KOPT-K1 (cell line): Measurements from ENCODE around the gene ASTN2.

Experiments used
- H3K27ac ChIP-seq: fragments of 200-600 bp; sonication (generic); 2 replicates; pipeline ENCODE4 v1.5.1; 2016; ENCODE audit warnings: antibody characterized with exemption, mild to moderate bottlenecking, low read depth, low read length; ENCODE audit not compliant: poor library complexity, severe bottlenecking
- H3K36me3 ChIP-seq: fragments of 200-600 bp; sonication (generic); 2 replicates; pipeline ENCODE4 v1.5.1; 2017; ENCODE audit warnings: antibody characterized with exemption, mild to moderate bottlenecking, low read length, moderate library complexity; ENCODE audit not compliant: insufficient read depth
- H3K9me3 ChIP-seq: fragments of 200-600 bp; sonication (generic); 2 replicates; pipeline ENCODE4 v1.5.1; 2017; ENCODE audit warnings: antibody characterized with exemption, low read length, mild to moderate bottlenecking; ENCODE audit not compliant: insufficient read depth, poor library complexity, severe bottlenecking

The ASTN2 gene

DNA sequence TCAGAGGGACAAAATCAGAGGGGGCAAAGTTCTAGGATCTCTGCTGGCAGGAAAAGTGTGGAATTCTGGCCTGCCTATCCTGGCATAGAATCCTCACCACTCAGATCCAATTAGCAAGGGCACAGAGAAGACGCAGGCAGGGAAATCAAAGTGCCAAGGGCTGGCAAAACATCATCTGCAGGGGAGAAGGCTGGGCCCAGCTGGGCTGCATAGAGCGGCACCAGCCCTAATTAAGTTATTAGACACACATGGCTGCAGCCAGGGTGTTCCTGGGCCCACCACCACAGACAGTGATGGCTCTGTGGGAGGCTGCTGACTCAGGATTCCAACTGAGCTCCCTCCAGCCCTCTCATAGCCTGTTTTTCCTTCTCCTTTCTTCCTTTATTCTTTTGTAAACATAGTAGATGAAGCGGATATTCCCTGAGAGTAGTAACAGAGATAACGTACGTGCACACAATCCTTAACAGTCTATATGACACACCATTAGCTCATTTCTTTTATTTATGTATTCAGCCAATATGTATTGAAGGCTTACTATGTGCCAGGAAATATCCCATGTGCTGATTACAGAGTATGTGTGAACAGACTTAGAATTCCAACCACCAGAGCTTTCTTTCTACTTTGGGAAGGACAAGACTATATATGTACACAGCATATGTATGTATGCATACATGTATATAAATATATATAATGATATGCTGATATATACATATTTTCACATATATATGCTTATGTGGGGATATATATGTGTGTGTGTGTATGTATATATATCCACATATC lies 236.1 kb downstream of the ASTN2 start:
- H3K27ac ChIP-seq: no peak overlapping the region
- H3K9me3 ChIP-seq: no peaks in the 10 kb centered on the region
- no peaks in the 10 kb centered on the region for H3K36me3 ChIP-seq

DNA sequence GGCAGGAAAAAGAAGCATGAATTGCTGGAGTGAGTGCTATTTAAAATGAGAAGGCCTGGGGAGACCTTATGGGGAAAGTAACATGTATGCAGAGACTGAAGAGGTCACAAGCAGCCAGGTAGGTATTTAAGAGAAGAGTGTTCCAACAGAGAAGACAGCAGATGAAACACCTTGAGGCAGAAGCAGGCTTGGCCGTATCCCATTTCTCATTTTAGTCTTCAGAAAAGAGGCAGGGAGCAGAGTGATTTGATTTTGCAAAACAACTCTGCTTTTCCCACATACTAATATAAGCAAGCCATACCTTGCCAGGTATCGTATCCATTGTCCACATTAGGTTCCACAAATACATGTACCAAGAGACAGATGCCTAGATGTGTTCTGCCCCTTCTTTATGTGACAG lies 244.3 kb downstream of the ASTN2 start:
- Histone ChIP-seq H3K27ac (no peak overlapping the region), H3K36me3 (no peaks in the 10 kb centered on the region), H3K9me3 (no peaks in the 10 kb centered on the region)

DNA sequence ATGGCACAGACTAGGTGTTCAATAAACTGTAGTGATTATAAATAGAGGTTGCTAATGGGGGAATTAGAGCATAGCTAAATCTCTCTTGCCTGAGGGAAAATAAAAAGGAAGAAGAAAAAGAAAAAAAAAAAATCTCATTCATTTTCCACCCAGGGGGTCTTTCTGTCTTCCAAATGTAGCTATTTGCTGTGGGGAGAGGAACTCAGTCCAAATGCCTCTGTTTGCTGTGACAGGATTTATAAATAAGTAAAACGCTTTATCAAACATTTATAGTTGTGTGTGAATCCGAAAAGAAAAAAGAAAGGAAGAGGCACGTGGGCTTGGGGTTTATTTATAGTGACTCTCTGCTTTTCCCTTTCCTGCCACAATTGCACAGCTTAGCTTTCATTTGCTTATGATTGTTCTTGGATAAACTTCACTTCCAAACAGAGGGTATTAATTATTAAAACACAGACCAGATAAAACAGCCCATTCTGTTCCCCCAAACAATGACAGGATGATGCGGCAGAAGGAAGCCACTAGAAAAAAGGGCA lies 245.7 kb downstream of the ASTN2 start:
- Histone ChIP-seq H3K36me3 (no peaks in the 10 kb centered on the region), H3K9me3 (no peaks in the 10 kb centered on the region), H3K27ac (no peak overlapping the region)

DNA sequence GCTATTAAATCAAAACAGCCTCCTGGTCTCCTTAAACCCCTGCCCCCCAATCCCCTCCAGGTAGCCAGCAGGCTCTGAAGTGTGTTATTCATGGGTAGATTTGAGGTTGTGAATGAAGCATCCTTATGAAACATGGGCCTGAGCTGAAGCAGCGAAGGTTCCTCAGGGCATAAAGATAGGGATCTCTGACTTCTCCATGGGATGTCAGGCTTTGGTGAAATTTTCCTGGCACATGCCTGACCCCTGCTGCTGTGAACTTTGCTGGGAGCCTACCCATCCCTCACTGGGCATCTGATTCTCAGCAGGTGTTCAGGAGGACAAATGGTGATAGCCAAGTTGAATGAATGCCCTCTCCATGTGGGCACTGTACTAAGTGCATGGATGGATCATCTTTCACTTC lies 250.3 kb downstream of the ASTN2 start:
- Histone ChIP-seq H3K9me3 (no peaks in the 10 kb centered on the region), H3K36me3 (no peaks in the 10 kb centered on the region), H3K27ac (no peak overlapping the region)

DNA sequence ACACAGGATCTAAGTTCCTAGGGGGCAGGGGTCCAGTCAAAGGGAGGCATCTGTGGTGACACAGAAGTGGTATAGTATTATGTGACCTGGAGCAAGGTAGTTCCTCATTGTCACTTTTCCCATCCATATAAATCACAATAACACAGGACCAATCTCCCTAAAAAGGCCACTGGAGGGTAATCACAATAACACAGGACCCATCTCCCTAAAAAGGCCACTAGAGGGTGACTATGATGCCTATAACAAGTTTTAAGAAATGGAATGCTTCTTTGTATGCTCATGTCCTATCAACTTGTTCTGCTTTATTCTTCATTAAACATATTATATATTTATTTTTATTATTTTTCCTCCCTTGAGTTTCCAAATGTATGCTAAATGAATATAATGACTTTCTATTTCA lies 254.6 kb downstream of the ASTN2 start:
- no peaks in the 10 kb centered on the region for H3K9me3 ChIP-seq
- H3K27ac ChIP-seq: no peak overlapping the region
- no peaks in the 10 kb centered on the region for H3K36me3 ChIP-seq

DNA sequence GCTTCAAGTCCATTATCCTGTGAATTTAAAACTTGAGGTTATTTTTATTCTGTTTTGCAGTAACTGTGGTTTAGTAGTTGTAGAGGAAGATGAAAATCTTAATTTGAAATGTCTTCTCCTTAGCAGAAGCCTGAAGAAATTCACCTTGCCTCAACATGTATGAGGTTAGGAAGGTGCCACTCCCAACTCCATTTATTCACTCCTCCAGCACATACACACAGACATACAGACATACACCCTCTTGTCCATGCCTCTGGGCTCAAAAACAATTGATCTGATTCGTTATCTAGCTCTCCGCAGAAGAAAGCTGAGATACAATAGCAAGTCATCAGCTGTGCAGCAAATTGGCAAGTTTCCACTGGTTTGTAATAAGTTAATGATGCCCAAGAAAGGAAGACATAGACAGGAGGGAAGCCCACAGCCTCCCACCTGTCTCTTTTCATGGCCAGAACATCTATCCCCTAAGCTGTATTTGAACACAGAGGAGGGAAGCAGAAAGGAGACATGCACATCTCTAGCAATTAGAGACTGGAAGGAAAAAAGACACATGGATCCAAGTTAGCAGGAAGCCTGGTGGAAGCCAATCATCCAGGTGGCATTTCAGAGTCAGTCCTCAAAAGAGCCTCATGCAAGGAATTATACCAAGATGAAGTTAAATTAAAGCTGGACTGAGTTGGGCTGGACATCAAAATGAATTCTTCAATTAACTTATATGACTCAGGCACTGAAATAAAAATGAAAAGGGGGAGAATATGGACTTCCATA lies 257.9 kb downstream of the ASTN2 start:
- H3K36me3 ChIP-seq: no peaks in the 10 kb centered on the region
- no peaks in the 10 kb centered on the region for H3K9me3 ChIP-seq
- no peak overlapping the region for H3K27ac ChIP-seq

DNA sequence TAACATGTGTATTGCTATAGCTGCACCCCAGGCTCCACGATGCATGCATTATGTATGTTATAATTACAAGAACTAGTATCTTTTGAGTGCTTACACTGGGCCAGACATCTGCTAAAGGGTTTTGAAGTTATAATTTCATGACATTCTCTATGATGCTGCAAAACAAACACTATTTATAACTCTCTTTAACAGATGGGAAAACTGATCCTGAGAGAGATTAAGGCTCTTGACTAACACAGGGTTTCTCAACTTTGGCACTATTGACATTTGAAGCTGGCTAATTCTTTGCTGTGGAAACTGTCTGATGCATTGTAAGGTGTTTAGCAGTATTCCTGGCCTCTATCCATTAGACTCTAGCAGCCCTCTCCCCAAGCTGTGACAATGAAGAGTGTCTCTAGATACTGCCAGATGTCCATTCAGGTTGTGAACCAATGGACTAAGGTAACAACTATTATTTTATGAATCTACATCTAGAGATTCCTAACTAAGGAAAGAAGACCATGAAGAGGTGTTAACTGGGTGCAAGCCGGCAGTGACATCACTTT lies 258.6 kb downstream of the ASTN2 start:
- Histone ChIP-seq H3K27ac (no peak overlapping the region), H3K9me3 (no peaks in the 10 kb centered on the region), H3K36me3 (no peaks in the 10 kb centered on the region)

- Histone ChIP-seq H3K9me3 (no peaks in the 10 kb centered on the region), H3K36me3 (no peaks in the 10 kb centered on the region), H3K27ac (no peak overlapping the region)
Observed at GRCh38 chr9:117153021-117153420, 261.8 kb downstream of the ASTN2 start.

- H3K27ac ChIP-seq: no peak overlapping the region
- H3K9me3 ChIP-seq: no peaks in the 10 kb centered on the region
- no peaks in the 10 kb centered on the region for H3K36me3 ChIP-seq
Observed at GRCh38 chr9:117151716-117152115, 263.1 kb downstream of the ASTN2 start.

DNA sequence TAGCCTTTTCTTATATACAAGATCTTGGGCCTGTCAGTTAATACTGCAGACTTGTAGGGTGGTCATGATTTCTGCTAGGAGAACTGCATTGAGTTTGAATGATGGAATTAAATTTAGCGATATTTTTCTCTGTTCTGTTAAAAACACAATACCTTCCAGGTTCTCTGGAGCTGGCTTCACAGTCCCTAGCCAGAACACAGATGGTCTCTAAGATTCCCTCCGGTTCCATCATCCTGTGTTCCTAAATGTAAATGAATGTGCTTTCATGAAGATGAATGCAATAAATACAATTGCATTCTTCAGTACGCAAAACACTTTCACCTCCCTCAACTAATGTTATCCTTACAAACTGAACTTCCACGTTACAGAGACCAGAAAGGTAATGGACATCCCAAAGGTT lies 264.9 kb downstream of the ASTN2 start:
- Histone ChIP-seq H3K27ac (no peak overlapping the region), H3K36me3 (no peaks in the 10 kb centered on the region), H3K9me3 (no peaks in the 10 kb centered on the region)

DNA sequence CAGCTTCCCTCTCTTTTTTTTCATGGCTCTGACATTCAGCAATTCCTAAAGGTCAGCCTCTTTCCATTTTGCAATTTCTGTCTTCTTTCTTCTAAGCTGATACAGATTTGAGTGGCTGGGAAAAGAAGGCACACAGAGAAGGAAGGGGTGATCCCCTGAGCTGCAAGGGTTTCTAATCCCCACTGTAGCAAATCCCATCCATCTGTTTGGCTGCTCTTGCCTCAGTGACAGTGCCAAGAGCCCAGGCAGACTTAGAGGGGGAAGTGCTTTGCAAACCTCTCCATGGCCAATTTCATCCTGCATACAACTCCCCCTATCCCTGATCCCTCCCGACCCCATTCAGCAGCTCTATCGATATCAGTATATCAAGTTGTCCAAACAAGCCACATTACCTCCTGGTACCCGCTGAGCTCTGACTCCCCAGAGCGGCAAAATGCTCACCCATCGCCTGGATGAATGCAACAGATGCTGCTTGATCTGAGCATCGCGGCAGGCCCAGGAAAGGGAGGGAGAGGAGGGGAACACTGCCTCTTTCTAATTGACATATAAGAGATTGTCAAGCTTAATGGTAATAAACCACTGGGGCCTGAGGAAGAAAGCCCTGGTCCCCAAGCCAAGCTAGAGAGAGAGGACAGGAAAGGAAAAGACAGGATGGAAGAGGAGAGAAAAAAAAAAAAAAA lies 268.9 kb downstream of the ASTN2 start:
- H3K27ac ChIP-seq: no peak overlapping the region
- H3K36me3 ChIP-seq: no peaks in the 10 kb centered on the region
- no peaks in the 10 kb centered on the region for H3K9me3 ChIP-seq

- H3K27ac ChIP-seq: no peak overlapping the region
- H3K9me3 ChIP-seq: no peaks in the 10 kb centered on the region
- H3K36me3 ChIP-seq: no peaks in the 10 kb centered on the region
Observed at GRCh38 chr9:117145081-117145480, 269.8 kb downstream of the ASTN2 start.

DNA sequence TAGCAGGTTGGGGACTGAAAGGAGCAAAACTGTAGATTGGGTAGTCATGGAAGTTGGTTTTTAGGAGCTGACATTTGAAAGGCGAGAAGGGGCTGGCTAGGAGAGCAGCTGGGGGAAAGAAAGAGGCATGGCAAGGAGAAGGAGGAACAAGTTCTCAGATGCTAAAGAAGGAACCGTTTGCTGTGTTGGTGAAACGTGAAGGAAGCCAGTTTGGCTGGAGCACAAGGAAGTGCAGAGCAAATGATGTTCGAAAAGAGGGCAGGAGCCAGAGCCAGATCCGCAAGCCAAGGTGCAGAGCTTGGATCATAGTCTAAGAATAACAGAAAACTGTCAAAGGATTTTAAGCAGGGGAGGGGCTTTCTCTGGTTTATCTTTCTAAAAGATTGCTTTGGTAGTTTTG lies 276.6 kb downstream of the ASTN2 start:
- no peaks in the 10 kb centered on the region for H3K9me3 ChIP-seq
- H3K36me3 ChIP-seq: no peaks in the 10 kb centered on the region
- no peak overlapping the region for H3K27ac ChIP-seq

- Histone ChIP-seq H3K27ac (no peak overlapping the region), H3K9me3 (no peaks in the 10 kb centered on the region), H3K36me3 (no peaks in the 10 kb centered on the region)
Observed at GRCh38 chr9:117136461-117136860, 278.4 kb downstream of the ASTN2 start.

DNA sequence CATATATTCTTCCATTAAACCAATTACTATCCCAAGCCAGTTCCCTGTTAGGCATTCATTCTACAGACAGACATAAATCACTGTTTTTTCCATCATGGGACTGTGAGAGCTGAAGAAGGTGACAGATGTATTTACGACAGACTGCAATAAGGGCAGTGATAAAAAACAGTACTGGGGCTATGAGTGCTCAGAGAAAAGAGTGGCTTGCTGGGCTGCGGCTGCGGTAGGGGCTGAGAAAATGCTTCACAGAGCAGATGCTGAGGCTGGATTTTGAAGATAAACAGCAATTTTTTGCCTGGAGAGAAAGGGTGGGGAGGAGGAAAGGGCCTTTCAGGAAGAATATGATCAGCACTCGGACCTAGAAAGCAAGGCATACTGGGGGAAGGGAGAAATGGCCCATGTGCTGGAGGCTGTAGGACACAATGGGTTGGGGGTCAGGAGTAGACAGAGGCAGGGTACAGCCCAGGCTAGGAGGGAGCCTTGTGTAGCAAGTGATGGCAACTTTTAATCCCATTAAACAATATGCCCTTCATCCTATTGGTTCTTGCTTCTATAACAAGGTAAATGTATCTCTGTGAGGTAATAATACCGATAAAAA lies 279.3 kb downstream of the ASTN2 start:
- no peak overlapping the region for H3K27ac ChIP-seq
- H3K9me3 ChIP-seq: no peaks in the 10 kb centered on the region
- H3K36me3 ChIP-seq: no peaks in the 10 kb centered on the region
